ENCODE results near the gene TIE1. TPM values are rescaled to one million over a fixed set of nuclear protein-coding genes. Genes with fewer than 3 reads are reported as not detected.

Gene TIE1
- total and polyA plus RNA-seq, 2 donors (not counting 3 experiments of a cell fraction or from before 2014, with no cell fraction given) = 531 to 620 TPM

DNA sequence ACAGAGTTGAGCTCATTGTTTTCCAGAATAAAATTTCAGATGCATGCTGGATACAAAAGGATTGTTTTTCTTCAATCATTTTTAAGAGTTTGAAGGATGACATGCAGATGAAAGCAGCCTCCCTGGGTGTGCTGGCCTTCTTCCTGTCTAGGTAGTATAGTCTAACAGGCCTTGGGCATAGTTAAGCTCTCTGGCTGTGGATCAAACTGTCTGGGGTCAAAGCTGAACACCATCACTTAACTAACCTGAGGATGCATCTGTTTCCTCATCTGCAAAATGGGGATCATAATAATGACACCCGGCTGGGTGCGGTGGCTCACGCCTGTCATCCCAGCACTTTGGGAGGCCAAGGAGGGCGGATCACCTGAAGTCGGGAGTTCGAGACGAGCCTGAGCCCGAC is 6.0 kb upstream of the TIE1 start:
- dilution Hi-C loops (cut with MboI; ENCODE audit: extremely low pct_ligation_motif_present, low sequenced_read_pairs) (no loop called here), intact Hi-C loops (cut with micrococcal nuclease) (no loop called here)
- Histone ChIP-seq H3K9me3 (replicated peaks; ENCODE audit: control insufficient read depth, insufficient read depth, low read length) (no peaks in the 10 kb centered on the region), H4K20me1 (replicated peaks; ENCODE audit: control insufficient read depth, extremely low read depth, insufficient read depth, low read length) (no peaks in the 10 kb centered on the region), H3K4me1 (ENCODE audit: control insufficient read depth, extremely low read depth, insufficient read depth, low read length) (peaks cover 29% of the 10 kb centered on the region), H3K27ac (ENCODE audit: insufficient read depth, low read depth, low read length) (peak overlapping the region; percentile 64), H3K36me3 (ENCODE audit: control insufficient read depth in 2 of 2, extremely low read depth in 1 of 2, insufficient read depth in 2 of 2, low read length in 2 of 2) (no peaks in the 10 kb centered on the region), H3K79me2 (ENCODE audit: control insufficient read depth, insufficient read depth, low read length) (no peaks in the 10 kb centered on the region), H3K9me1 (replicated peaks; ENCODE audit: control insufficient read depth, extremely low read depth, insufficient read depth, low read length) (no peaks in the 10 kb centered on the region), H3K4me2 (ENCODE audit: insufficient read depth, low read length) (peak overlapping the region; percentile 8), H2AFZ (ENCODE audit: low read depth, low read length) (peak overlapping the region; percentile 2), H3K4me3 (replicated peaks in 1 of 3; ENCODE audit: insufficient read depth in 1 of 3, low read depth in 1 of 3, low read length in 3 of 3) (no peak overlapping the region), H3K27me3 (ENCODE audit: control insufficient read depth in 2 of 2, insufficient read depth in 2 of 2, low read length in 2 of 2) (no peaks in the 10 kb centered on the region), H3K9ac (replicated peaks; ENCODE audit: extremely low read depth, insufficient read depth, low read length) (no peak overlapping the region)
- ChIA-PET POLR2A (interaction anchor here (2.5 kb wide), 1 partner anchor 9 kb away, joined by 15 read pairs; no protein-coding TSS in a partner anchor), CTCF (interaction anchor here (0.9 to 2.0 kb wide), 8 partner anchors 9 to 120 kb away, joined by 3 to 8 read pairs (median 4); partner anchors contain the start of gene CDC20)
- DNase-seq (ENCODE audit: low read depth, low spot score) = no peak
- no peak for FAIRE-seq
- TF ChIP-seq EZH2 (IDR thresholded peaks at IDR 0.05; ENCODE audit: borderline replicate concordance, low read depth, low read length, severe bottlenecking) = no peak
- no peak for TF ChIP-seq JUN (IDR thresholded peaks at IDR 0.05; ENCODE audit: borderline replicate concordance, insufficient read depth, insufficient read length, low read depth)
- no peak for TF ChIP-seq MYC (IDR thresholded peaks at IDR 0.05; ENCODE audit: low read depth, low read length)
- no peak for TF ChIP-seq POLR2AphosphoS5 (IDR thresholded peaks at IDR 0.05; ENCODE audit: insufficient read depth, low read depth, low read length)
- TF ChIP-seq POLR2A (IDR thresholded peaks at IDR 0.05; ENCODE audit: low read depth, low read length) = no peak
- TF ChIP-seq, protein P1, sequence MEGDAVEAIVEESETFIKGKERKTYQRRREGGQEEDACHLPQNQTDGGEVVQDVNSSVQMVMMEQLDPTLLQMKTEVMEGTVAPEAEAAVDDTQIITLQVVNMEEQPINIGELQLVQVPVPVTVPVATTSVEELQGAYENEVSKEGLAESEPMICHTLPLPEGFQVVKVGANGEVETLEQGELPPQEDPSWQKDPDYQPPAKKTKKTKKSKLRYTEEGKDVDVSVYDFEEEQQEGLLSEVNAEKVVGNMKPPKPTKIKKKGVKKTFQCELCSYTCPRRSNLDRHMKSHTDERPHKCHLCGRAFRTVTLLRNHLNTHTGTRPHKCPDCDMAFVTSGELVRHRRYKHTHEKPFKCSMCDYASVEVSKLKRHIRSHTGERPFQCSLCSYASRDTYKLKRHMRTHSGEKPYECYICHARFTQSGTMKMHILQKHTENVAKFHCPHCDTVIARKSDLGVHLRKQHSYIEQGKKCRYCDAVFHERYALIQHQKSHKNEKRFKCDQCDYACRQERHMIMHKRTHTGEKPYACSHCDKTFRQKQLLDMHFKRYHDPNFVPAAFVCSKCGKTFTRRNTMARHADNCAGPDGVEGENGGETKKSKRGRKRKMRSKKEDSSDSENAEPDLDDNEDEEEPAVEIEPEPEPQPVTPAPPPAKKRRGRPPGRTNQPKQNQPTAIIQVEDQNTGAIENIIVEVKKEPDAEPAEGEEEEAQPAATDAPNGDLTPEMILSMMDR (IDR thresholded peaks at IDR 0.05; ENCODE audit: extremely low read depth in 1 of 2, insufficient read depth in 1 of 2, low read depth in 1 of 2, low read length in 2 of 2) = no peak
- TF ChIP-seq FOS (IDR thresholded peaks at IDR 0.05; ENCODE audit: borderline replicate concordance, insufficient read depth, low read length) = no peak
- TF ChIP-seq GATA2 (IDR thresholded peaks at IDR 0.05; ENCODE audit: insufficient read depth, insufficient read length, low read depth, low read length) = no peak
- TF ChIP-seq, protein P2, sequence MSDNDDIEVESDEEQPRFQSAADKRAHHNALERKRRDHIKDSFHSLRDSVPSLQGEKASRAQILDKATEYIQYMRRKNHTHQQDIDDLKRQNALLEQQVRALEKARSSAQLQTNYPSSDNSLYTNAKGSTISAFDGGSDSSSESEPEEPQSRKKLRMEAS (IDR thresholded peaks at IDR 0.05; ENCODE audit: insufficient read depth, insufficient read length) = no peak
- TSS peak; percentile 47 for BruUV-seq (replicated peaks)
